ENCODE data around the gene RABL6. TPM values are rescaled to one million over a fixed set of nuclear protein-coding genes. Genes with fewer than 3 reads are reported as not detected.

RABL6 gene
- total and polyA plus RNA-seq, 2 experiments from 2014 or later = 101 to 153 TPM

- no peaks in the 10 kb centered on the region for H3K9me3 ChIP-seq (ENCODE audit: low read depth)
- no peaks in the 10 kb centered on the region for H3K27me3 ChIP-seq
- DNase-seq (ENCODE audit: low read depth in 1 of 2, low spot score in 1 of 2) = peak in 1 of 2 donors; percentile 35
- H3K4me1 ChIP-seq (ENCODE audit: low read depth) = peaks cover 23% of the 10 kb centered on the region
- H3K4me3 ChIP-seq = peak overlapping the region; percentile 100
- peak overlapping the region; percentile 99 for H3K27ac ChIP-seq
- TF ChIP-seq, protein P1, sequence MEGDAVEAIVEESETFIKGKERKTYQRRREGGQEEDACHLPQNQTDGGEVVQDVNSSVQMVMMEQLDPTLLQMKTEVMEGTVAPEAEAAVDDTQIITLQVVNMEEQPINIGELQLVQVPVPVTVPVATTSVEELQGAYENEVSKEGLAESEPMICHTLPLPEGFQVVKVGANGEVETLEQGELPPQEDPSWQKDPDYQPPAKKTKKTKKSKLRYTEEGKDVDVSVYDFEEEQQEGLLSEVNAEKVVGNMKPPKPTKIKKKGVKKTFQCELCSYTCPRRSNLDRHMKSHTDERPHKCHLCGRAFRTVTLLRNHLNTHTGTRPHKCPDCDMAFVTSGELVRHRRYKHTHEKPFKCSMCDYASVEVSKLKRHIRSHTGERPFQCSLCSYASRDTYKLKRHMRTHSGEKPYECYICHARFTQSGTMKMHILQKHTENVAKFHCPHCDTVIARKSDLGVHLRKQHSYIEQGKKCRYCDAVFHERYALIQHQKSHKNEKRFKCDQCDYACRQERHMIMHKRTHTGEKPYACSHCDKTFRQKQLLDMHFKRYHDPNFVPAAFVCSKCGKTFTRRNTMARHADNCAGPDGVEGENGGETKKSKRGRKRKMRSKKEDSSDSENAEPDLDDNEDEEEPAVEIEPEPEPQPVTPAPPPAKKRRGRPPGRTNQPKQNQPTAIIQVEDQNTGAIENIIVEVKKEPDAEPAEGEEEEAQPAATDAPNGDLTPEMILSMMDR (IDR thresholded peaks at IDR 0.05; ENCODE audit: low read depth, low read length) = no peak
- peaks cover 7% of the 10 kb centered on the region for H3K36me3 ChIP-seq
These were observed 492 bp downstream of the RABL6 start for GRCh38 chr9:136808075-136808805.

GRCh38 chr9:136808806-136809158, 1.0 kb downstream of the RABL6 start:
- TF ChIP-seq, protein P1 (IDR thresholded peaks at IDR 0.05; ENCODE audit: low read depth, low read length) = no peak

DNA sequence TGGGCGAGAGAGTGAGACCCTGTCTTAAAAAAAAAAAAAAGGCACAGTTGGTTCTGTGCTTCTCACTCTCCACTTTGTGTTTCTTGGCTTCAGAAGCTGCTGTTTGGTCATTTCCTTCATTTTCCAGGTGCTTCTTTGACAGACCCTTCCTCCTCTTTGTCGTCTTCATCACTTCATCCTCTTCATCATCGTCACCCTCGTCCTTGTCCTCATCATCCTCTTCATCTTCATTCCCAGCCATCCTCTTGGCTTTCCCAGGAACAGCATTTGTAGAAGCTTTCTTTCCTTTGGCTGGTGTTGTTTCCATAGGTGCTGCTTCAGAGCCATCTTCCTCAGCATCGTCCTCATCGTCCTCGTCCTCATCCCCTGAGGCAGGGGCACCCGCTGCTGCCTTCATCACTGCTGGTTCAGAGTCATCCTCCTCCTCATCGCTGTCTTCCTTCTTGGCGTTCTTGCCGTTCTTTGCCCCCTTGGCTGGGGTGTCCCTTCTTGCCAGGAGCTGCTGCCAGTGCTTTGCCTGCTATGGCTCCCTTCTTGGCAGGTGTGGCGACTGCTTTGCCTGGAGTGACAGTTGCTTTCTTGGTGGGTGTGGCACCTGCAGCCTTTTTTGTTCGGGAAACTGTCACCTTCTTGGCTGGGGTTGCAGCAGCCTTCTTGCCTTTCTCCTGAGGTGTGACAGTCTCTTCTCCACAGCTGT, 7.1 kb downstream of the RABL6 start:
- peaks cover 10% of the 10 kb centered on the region for H3K4me1 ChIP-seq (ENCODE audit: low read depth)
- no peak for DNase-seq (ENCODE audit: low read depth in 1 of 2, low spot score in 1 of 2)
- no peaks in the 10 kb centered on the region for H3K9me3 ChIP-seq (ENCODE audit: low read depth)
- no peak overlapping the region for H3K4me3 ChIP-seq
- TF ChIP-seq, protein P1 (IDR thresholded peaks at IDR 0.05; ENCODE audit: low read depth, low read length) = no peak
- H3K27ac ChIP-seq = no peak overlapping the region
- H3K27me3 ChIP-seq = no peaks in the 10 kb centered on the region
- H3K36me3 ChIP-seq = peaks cover 10% of the 10 kb centered on the region

More at GRCh38 chr9:136808806-136809158, 1.0 kb downstream of the RABL6 start:
- Histone ChIP-seq H3K4me3 (peak overlapping the region; percentile 100), H3K27ac (peak overlapping the region; percentile 99), H3K9me3 (ENCODE audit: low read depth) (no peaks in the 10 kb centered on the region), H3K36me3 (peaks cover 7% of the 10 kb centered on the region), H3K4me1 (ENCODE audit: low read depth) (peaks cover 23% of the 10 kb centered on the region), H3K27me3 (no peaks in the 10 kb centered on the region)
- DNase-seq (ENCODE audit: low read depth in 1 of 2, low spot score in 1 of 2) = peak; percentile 35 to 58

DNA sequence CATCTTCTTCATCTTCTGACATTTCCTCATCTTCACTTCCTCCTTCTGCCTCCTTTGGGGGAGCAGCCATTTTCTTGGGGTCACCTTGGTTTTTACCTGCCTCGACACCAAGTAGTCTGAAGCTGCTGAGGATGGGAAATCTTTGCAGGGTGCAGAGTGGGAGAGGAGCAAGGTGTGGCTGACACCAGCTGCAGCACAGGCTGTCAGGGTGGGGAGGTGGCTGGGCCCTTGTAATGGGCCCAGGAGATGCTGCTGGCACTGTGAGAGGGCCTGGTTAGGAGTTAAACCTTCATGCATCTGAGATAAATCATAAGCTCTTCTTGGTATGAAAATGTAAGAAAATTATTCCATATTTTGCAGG, 7.7 kb downstream of the RABL6 start:
- Histone ChIP-seq H3K27ac (no peak overlapping the region), H3K36me3 (peaks cover 10% of the 10 kb centered on the region), H3K4me3 (no peak overlapping the region), H3K27me3 (no peaks in the 10 kb centered on the region), H3K9me3 (ENCODE audit: low read depth) (no peaks in the 10 kb centered on the region), H3K4me1 (ENCODE audit: low read depth) (peaks cover 5% of the 10 kb centered on the region)
- TF ChIP-seq, protein P1 (IDR thresholded peaks at IDR 0.05; ENCODE audit: low read depth, low read length) = no peak
- no peak for DNase-seq (ENCODE audit: low read depth in 1 of 2, low spot score in 1 of 2)

- peaks cover 3% of the 10 kb centered on the region for H3K4me1 ChIP-seq (ENCODE audit: low read depth)
- H3K27me3 ChIP-seq = no peaks in the 10 kb centered on the region
- TF ChIP-seq, protein P1 (IDR thresholded peaks at IDR 0.05; ENCODE audit: low read depth, low read length) = no peak
- peak overlapping the region; percentile 45 for H3K27ac ChIP-seq
- peak; percentile 66 for DNase-seq (ENCODE audit: low read depth in 1 of 2, low spot score in 1 of 2)
- peak overlapping the region; percentile 15 for H3K4me3 ChIP-seq
- H3K36me3 ChIP-seq = peaks cover 8% of the 10 kb centered on the region
- H3K9me3 ChIP-seq (ENCODE audit: low read depth) = no peaks in the 10 kb centered on the region
These were observed 13.4 kb downstream of the RABL6 start for GRCh38 chr9:136820971-136821825.
